ENCODE data around the gene CSK.
A peak's percentile ranks its signal among the peaks of the same experiment; 100 is the strongest.
"Not testable (repeated sequence)": the region's sequence is repeated elsewhere in the genome, so short reads cannot be mapped to it uniquely, and the experiment has no call there.

Gene CSK

DNA sequence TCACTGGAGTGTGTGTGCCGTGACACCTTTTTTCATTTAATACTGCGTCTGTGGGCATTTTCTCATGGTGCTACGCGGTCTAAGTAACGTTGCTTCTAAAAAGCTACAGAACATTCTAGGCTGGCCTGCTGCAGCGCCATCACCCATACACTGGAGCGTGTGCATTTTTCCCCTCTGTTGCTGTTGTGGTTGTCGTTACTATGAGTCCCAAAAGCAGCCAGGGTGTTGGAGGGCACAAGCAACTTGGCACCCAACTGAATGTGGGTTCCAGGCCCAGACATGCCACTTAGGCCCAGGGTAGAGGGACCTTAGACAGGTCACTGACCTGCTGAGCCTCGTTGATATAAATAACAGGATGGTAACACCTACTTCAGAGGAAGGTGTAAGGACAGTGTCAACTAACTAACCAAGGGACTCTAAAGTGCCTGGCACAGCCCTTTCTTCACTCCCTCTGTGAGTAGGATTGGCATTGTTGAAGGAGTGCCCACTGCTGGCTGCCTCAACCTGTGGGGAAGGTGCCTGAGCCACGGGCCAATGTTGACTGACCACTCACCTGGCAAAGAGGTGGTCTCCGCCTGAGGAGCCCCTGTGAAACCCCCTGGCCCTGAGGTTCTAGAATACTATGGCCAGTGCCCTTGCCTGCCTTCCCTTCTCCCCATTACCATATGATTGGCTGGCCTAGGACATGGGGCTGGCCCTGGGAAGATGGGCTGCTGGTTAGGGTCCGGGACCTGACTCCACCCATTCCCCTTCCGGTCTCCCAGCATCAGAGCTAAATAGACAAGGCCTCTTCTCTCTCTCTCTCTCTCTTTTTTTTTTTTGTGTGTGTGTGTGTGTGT lies 3.5 kb downstream of the CSK start:
- H3K79me2 ChIP-seq (ENCODE audit: control insufficient read depth, low read length), result peaks cover 86% of the 10 kb centered on the region
- no peaks in the 10 kb centered on the region for H3K9me2 ChIP-seq (replicated peaks; ENCODE audit: control insufficient read depth, low read length)
- peak overlapping the region; percentile 99 for H3K27ac ChIP-seq (ENCODE audit: low read depth, low read length)
- peaks cover 66% of the 10 kb centered on the region for H3F3A ChIP-seq (ENCODE audit: control insufficient read depth, insufficient read depth)
- peaks cover 83% of the 10 kb centered on the region for H3K4me1 ChIP-seq (ENCODE audit: control insufficient read depth, low read length)
- H3K4me3 ChIP-seq (ENCODE audit: low read length), result peak overlapping the region; percentile 98
- no peaks in the 10 kb centered on the region for H3K9me3 ChIP-seq (ENCODE audit: control insufficient read depth, insufficient read depth, low read length)
- H3K4me2 ChIP-seq (ENCODE audit: low read length), result peak overlapping the region; percentile 100
- no peaks in the 10 kb centered on the region for H4K20me1 ChIP-seq (ENCODE audit: control insufficient read depth, insufficient read depth, low read depth, low read length)
- TF ChIP-seq, protein P1, sequence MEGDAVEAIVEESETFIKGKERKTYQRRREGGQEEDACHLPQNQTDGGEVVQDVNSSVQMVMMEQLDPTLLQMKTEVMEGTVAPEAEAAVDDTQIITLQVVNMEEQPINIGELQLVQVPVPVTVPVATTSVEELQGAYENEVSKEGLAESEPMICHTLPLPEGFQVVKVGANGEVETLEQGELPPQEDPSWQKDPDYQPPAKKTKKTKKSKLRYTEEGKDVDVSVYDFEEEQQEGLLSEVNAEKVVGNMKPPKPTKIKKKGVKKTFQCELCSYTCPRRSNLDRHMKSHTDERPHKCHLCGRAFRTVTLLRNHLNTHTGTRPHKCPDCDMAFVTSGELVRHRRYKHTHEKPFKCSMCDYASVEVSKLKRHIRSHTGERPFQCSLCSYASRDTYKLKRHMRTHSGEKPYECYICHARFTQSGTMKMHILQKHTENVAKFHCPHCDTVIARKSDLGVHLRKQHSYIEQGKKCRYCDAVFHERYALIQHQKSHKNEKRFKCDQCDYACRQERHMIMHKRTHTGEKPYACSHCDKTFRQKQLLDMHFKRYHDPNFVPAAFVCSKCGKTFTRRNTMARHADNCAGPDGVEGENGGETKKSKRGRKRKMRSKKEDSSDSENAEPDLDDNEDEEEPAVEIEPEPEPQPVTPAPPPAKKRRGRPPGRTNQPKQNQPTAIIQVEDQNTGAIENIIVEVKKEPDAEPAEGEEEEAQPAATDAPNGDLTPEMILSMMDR (IDR thresholded peaks at IDR 0.05; ENCODE audit: low read depth, low read length, poor library complexity, severe bottlenecking), result no peak
- TF ChIP-seq EZH2phosphoT487 (IDR thresholded peaks at IDR 0.05; ENCODE audit: borderline replicate concordance, low read length), result no peak
- no peaks in the 10 kb centered on the region for H3K27me3 ChIP-seq (ENCODE audit: control insufficient read depth, low read length)
- H3K36me3 ChIP-seq (ENCODE audit: control insufficient read depth, low read length), result peaks cover 68% of the 10 kb centered on the region

DNA sequence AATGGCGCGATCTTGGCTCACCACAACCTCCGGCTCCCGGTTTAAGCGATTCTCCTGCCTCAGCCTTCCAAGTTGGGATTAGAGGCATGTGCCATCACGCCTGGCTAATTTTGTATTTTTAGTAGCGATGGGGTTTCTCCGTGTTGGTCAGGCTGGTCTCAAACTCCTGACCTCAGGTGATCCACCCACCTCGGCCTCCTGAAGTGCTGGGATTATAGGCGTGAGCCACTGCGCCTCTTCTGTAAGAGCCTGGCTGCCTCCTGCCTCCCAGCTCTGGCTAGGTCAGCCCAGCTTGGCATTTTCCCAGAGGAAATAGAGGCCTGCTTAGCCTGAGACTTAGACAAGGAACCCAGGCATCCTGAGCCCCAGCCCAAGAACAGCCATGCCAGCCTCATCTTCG lies 4.2 kb downstream of the CSK start:
- H3K27me3 ChIP-seq (ENCODE audit: control insufficient read depth, low read length); H3K9me2 ChIP-seq (replicated peaks; ENCODE audit: control insufficient read depth, low read length); H4K20me1 ChIP-seq (ENCODE audit: control insufficient read depth, insufficient read depth, low read depth, low read length); H3K9me3 ChIP-seq (ENCODE audit: control insufficient read depth, insufficient read depth, low read length): not testable (repeated sequence)
- Histone ChIP-seq H3K4me1 (ENCODE audit: control insufficient read depth, low read length) (peaks cover 83% of the 10 kb centered on the region), H3K27ac (ENCODE audit: low read depth, low read length) (peak overlapping the region; percentile 99), H3F3A (ENCODE audit: control insufficient read depth, insufficient read depth) (peaks cover 66% of the 10 kb centered on the region), H3K36me3 (ENCODE audit: control insufficient read depth, low read length) (peaks cover 75% of the 10 kb centered on the region), H3K79me2 (ENCODE audit: control insufficient read depth, low read length) (peaks cover 86% of the 10 kb centered on the region), H3K4me2 (ENCODE audit: low read length) (peak overlapping the region; percentile 100), H3K4me3 (ENCODE audit: low read length) (peak overlapping the region; percentile 98)

DNA sequence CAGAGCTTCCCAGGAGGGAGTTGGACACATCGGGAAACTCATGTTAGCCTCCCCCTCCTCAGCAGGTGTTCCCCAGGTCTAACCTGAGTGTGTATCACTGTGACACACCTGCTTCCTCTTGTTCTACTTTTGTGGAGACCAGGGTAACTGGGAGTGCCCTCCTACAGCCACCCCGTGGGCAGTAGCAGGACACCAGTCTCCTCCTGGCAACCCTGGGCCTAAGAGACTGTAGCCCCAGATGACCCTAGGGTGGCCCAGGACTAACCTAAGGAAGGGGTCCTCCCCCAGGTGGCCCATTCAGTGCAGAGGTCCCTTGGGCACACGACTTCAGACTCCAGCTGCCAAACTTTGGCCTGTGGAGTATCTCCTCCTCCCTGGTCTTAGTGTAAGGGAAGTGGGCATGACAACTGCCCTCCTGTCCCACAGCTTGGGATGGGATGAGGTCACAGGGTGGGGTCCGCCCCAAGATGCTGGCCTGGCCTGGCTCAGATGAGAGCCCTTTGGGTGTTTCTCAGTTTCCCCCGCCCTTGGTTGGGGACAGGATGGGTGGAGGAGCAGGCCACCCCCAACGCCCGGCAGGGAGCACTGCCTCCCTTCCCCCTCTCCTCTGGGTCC lies 4.8 kb downstream of the CSK start:
- peak overlapping the region; percentile 98 for H3K4me3 ChIP-seq (ENCODE audit: low read length)
- H3K9me2 ChIP-seq (replicated peaks; ENCODE audit: control insufficient read depth, low read length), result no peaks in the 10 kb centered on the region
- H3K9me3 ChIP-seq (ENCODE audit: control insufficient read depth, insufficient read depth, low read length), result no peaks in the 10 kb centered on the region
- 0 out of 2 replicates have a peak, but pooled peaks cover 5% of the 10 kb centered on the region for H4K20me1 ChIP-seq (ENCODE audit: control insufficient read depth, insufficient read depth, low read depth, low read length)
- peak overlapping the region; percentile 99 for H3K27ac ChIP-seq (ENCODE audit: low read depth, low read length)
- peak overlapping the region; percentile 100 for H3K4me2 ChIP-seq (ENCODE audit: low read length)
- H3K36me3 ChIP-seq (ENCODE audit: control insufficient read depth, low read length), result peaks cover 81% of the 10 kb centered on the region
- H3F3A ChIP-seq (ENCODE audit: control insufficient read depth, insufficient read depth), result peaks cover 66% of the 10 kb centered on the region
- H3K27me3 ChIP-seq (ENCODE audit: control insufficient read depth, low read length), result no peaks in the 10 kb centered on the region
- peaks cover 86% of the 10 kb centered on the region for H3K79me2 ChIP-seq (ENCODE audit: control insufficient read depth, low read length)
- TF ChIP-seq, protein P1 (IDR thresholded peaks at IDR 0.05; ENCODE audit: low read depth, low read length, poor library complexity, severe bottlenecking), result no peak
- H3K4me1 ChIP-seq (ENCODE audit: control insufficient read depth, low read length), result peaks cover 83% of the 10 kb centered on the region

Measured in DOHH2 (cell line).